HG03025 (cell line): ENCODE results near the gene PRAMEF26.
"Not testable (repeated sequence)": the region's sequence is repeated elsewhere in the genome, so short reads cannot be mapped to it uniquely, and the experiment has no call there.

ENCODE experiments used
- ATAC-seq: cut with Tn5 transposase; IDR thresholded peaks from one replicate; pipeline ENCODE4 v1.9.1; 2021; ENCODE audit warnings: mild to moderate bottlenecking, moderate library complexity; ENCODE audit not compliant: unreplicated experiment, low FRiP score

Gene PRAMEF26

GRCh38 chr1:13155909-13156308 is at the start of gene PRAMEF26:
TSS of gene PRAMEF26 (minus strand) at chr1:13156009. CDS start at chr1:13153095, 2,914 bp downstream.
- ATAC-seq: not testable (repeated sequence)

GRCh38 chr1:13201309-13201708 is 45.5 kb upstream of the PRAMEF26 start, which contains the start of gene PRAMEF13:
TSS of gene PRAMEF13 (minus strand) at chr1:13201409. CDS start at chr1:13199589, 1,820 bp downstream.
- ATAC-seq: not testable (repeated sequence)

- ATAC-seq: not testable (repeated sequence)
Observed at GRCh38 chr1:13171548-13171947, 15.7 kb upstream of the PRAMEF26 start, which contains the start of gene PRAMEF9. TSS of gene PRAMEF9 (plus strand) at chr1:13171848. CDS start at chr1:13175281, 3,433 bp downstream.

GRCh38 chr1:13165531-13165930 is 9.7 kb upstream of the PRAMEF26 start, which contains the start of gene HNRNPCL4:
TSS of gene HNRNPCL4 (minus strand) at chr1:13165631. CDS start at chr1:13165467, 164 bp downstream.
- ATAC-seq: not testable (repeated sequence)

- not testable (repeated sequence) for ATAC-seq
Observed at GRCh38 chr1:13116754-13117153, 39.1 kb downstream of the PRAMEF26 start, which contains the start of gene HNRNPCL2. TSS of gene HNRNPCL2 (minus strand) at chr1:13116854. CDS start at chr1:13116400, 454 bp downstream.
